Activated CD4-positive, alpha-beta T cell treated with anti-CD3 and anti-CD28 coated beads, Interleukin-2, amount 50 U/mL, for 16 hours (primary cell): ENCODE measurements around the gene TOMM40L.

Experiments used
- DNase-seq: peaks from one replicate; pipeline ENCODE4 v3.0.0-alpha.2; 2020

Gene TOMM40L

GRCh38 chr1:161197560-161198193 lies 28.2 kb upstream of the TOMM40L start:
- DNase-seq, result no peak

- no peak for DNase-seq
Observed at GRCh38 chr1:161198194-161198896, 27.5 kb upstream of the TOMM40L start.

GRCh38 chr1:161198897-161199431 lies 26.9 kb upstream of the TOMM40L start, which contains the start of gene ADAMTS4:
TSS of gene ADAMTS4 (minus strand) at chr1:161199054. CDS start at chr1:161198627, 427 bp downstream.
- no peak for DNase-seq

GRCh38 chr1:161199506-161200139 lies 26.2 kb upstream of the TOMM40L start:
- no peak for DNase-seq

DNA sequence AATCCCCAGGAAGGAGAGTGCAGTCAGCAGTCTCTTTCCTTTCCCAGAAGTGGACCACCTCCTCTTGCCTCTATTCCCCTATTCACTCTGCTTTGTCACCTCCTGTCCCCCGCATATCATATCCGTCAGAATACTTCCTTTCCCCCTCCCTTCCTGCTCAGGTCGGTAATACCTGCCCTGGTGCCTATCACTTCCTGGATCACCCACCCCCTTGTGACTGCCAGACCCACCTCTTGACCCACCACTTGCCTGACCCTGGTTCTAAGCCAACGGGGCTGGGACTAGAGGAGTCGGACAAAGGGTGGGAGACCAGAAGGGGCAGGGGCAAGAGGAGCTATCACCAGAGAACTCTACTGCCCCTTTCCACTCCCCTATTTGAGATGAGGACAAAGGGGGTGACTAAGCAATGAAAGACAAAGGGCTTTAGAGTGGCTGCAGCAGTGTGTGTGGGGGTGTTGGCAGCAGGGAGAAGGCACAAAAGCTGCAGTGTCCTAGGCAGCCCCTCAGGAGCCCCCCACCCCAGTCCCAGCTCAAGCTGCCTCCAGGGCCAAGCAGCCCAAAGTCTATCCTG lies 25.4 kb upstream of the TOMM40L start:
- DNase-seq, result peak; percentile 31

DNA sequence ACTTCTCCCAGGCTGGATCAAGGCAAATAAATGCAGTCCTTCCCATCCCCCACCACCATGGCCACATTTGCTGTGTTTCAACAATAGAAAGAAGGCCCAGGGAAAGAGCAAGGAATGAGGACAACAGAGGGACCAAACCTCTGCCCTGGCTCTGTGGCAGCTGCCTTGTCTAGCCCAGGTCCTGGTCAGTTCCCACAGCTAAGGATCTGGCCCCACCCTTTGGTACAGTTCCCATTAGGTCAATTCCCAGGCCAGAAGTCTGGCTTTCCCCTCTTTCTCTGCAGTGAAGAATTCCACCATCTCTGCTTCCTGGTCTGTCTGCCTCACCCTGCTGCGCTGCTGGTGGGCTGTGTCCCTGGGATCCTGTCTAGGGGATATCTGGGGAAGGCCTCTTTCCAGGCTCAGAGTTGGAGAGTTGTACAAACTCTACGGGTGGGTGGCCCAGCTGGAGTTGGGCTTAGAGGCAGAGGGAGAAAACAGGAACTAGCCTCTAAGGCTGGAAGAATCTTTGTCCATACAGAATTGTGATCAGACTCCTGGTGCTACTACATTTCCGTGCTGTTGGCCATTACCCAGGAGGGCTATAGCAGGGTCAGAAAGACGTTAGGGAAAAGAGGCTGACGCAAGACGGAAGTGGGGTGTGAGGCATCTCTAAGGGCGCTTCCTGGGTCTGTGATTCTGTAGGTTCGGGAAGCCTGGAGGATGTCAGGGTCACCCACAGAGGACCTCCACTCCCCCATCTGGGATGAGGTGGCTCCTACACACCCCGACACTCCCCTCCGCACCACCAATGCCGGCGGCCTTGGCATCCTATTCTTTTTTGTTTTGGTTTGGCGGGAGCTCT lies 24.6 kb upstream of the TOMM40L start:
- DNase-seq, result no peak

- DNase-seq, result peak; percentile 99
Observed at GRCh38 chr1:161201836-161202712, 23.8 kb upstream of the TOMM40L start, which contains the start of gene NDUFS2. TSS of gene NDUFS2 (plus strand) at chr1:161202367. CDS start at chr1:161202386, 19 bp downstream.

GRCh38 chr1:161206411-161207140 lies 19.3 kb upstream of the TOMM40L start:
- no peak for DNase-seq

DNA sequence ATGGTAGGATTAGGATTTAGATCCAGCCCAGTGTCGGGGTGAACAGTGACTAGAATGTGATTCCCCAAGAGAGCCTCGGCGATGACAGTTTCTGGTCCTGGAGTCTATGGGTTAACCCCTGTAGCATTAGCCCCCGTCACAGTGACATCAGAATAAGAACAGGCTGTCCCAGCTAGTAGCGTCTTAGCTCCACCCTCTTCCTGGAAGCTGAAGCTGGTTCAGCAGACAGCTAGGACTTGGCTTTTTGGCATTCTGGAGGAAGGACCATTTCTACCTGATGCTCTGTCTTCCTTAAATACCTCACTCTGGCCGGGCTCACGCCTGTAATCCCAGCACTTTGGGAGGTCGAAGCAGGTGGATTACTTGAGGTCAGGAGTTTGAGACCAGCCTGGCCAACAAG lies 18.7 kb upstream of the TOMM40L start:
- DNase-seq, result no peak

DNA sequence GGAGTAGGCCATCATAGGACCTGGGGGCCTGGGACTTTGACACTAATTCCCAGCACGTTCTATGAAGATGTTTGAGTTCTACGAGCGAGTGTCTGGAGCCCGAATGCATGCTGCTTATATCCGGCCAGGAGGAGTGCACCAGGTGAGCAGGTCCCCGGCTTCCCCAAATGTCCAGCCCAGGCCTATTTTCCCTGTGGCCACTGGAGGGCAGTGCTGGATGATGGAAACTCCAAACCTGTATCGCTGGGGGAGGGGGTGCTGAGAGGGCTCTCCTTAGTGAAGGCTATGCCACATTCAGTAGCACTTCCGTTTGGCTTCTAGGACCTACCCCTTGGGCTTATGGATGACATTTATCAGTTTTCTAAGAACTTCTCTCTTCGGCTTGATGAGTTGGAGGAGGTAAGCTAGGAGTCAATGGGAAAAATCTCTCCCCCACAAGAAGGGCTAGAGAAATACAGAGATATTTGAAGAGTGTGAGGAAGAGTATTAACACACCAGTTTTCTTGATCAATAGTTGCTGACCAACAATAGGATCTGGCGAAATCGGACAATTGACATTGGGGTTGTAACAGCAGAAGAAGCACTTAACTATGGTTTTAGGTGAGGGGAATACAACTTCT lies 16.0 kb upstream of the TOMM40L start:
- peak; percentile 74 for DNase-seq

DNA sequence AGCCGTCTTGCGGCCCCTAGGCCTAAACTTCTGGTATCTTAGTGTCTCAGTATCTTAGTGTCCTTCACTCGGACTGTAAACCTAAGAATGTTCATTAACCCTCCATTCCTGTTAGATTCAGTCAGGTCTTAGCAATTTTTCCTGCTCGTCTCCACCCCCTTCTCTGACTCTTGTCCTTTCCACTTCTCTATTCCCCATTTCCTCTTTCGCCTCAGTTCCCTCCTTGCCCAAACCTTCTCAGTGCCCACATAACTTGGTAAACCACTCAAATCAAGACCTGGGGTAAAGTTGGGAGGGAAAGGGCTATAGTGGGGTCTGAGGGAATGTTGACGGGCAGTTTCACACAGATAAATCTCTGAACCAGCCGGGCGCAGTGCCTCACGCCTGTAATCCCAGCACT lies 11.5 kb upstream of the TOMM40L start:
- DNase-seq, result no peak

GRCh38 chr1:161215076-161215475 lies 10.8 kb upstream of the TOMM40L start, which contains the start of gene FCER1G:
TSS of gene FCER1G (plus strand) at chr1:161215295. CDS start at chr1:161215322, 27 bp downstream.
- no peak for DNase-seq

- no peak for DNase-seq
Observed at GRCh38 chr1:161216945-161217712, 8.7 kb upstream of the TOMM40L start.

GRCh38 chr1:161217831-161218230 lies 8.0 kb upstream of the TOMM40L start:
- DNase-seq, result no peak

DNA sequence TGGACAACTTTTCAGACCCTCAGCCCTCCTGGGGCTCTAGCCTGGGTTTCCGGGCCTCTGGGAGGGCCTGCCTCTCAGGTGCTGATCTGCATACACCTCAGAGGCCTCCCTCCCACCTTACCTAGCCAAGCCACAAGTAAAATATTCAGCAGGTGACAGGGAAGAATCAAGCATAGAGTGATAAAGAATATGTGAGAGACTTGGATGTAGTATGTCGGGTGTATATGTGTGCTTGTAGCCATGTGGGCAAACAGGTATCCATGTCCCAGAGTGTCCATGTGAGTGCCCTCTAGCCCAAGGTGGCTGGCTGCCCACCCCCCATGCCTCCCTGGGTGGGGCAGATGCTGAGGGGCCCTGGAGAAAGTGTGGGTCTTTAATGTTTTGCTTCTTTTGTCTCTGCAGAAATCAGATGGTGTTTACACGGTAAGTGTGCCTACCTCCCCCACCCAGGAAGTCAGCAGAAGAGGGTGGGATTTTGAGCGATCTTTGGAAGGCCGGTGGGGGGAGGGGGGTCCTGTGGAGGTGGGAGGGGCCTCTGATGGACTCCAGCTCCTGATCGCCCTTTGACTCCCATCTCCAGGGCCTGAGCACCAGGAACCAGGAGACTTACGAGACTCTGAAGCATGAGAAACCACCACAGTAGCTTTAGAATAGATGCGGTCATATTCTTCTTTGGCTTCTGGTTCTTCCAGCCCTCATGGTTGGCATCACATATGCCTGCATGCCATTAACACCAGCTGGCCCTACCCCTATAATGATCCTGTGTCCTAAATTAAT lies 7.4 kb upstream of the TOMM40L start:
- no peak for DNase-seq

DNA sequence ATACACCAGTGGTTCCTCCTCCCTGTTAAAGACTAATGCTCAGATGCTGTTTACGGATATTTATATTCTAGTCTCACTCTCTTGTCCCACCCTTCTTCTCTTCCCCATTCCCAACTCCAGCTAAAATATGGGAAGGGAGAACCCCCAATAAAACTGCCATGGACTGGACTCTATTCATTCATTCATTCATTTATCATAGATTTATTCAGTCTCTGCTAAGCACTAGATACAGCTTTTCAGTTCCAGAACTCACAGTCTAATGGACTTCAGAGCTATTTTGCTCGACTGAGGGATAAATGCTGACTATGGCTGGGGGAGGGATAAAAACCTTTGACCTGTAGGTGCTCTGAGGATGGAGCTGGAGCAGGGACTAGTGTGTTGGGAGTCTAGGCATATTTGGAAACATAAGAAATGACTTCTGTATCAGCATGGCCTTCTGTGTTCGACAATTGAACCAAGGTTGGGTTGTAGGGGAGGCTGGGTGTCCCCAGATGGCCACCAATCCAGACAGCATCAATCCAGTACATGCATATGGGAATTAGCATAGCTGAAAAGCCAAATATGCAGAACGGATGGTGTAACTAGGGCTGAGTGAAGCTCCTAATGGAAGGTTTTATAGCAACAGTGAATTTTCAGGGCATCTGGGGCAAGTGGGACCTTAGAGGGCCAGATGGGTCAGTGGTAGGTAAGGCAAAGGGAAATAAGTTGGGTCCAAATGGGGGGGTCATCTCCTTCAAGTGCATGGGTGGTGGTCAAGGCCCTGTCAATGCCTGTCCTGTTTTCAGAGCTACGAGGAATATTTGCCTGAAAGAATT lies 6.6 kb upstream of the TOMM40L start:
- no peak for DNase-seq

GRCh38 chr1:161220002-161220401 lies 5.9 kb upstream of the TOMM40L start:
- DNase-seq, result no peak
